Spleen (tissue), 11 donors: ENCODE data around the gene CFLAR. TPM values are rescaled to one million over a fixed set of nuclear protein-coding genes. Genes with fewer than 3 reads are reported as not detected.

Experiments
- DNase-seq: peaks from one replicate; pipeline ENCODE4 v3.0.0-alpha.2; 2020
- H3K27ac ChIP-seq, 8 donors: fragments of 200-600 bp; sonication (generic) in 7 of 8; 1 replicate in 4 of 8; 2 replicates in 4 of 8; pipeline versions ENCODE4 v1.5.0 to v1.8.0; 2016 to 2021; ENCODE audit warnings: inconsistent platforms in 4 of 8, mild to moderate bottlenecking in 4 of 8, moderate library complexity in 1 of 8
- H3K27me3 ChIP-seq, 7 donors: fragments of 200-600 bp; sonication (generic) in 6 of 7; replicated peaks in 1 of 7; 1 replicate in 4 of 7; 2 replicates in 3 of 7; pipeline versions ENCODE4 v1.5.0 to v1.8.0; 2016 to 2021; ENCODE audit warnings: inconsistent platforms in 3 of 7, mild to moderate bottlenecking in 1 of 7
- H3K36me3 ChIP-seq, 6 donors: fragments of 200-600 bp; sonication (generic) in 5 of 6; 1 replicate in 4 of 6; 2 replicates in 2 of 6; pipeline versions ENCODE4 v1.5.0 to v1.8.0; 2016 to 2021; ENCODE audit warnings: inconsistent platforms in 2 of 6
- H3K4me1 ChIP-seq, 6 donors: fragments of 200-600 bp; sonication (generic) in 5 of 6; 1 replicate in 3 of 6; 2 replicates in 3 of 6; pipeline versions ENCODE4 v1.5.0 to v1.8.0; 2016 to 2021; ENCODE audit warnings: inconsistent platforms in 3 of 6
- H3K4me3 ChIP-seq, 8 donors: fragments of 200-600 bp; sonication (generic) in 7 of 8; 1 replicate in 4 of 8; 2 replicates in 4 of 8; pipeline versions ENCODE4 v1.5.0 to v1.8.0; 2016 to 2021; ENCODE audit warnings: inconsistent platforms in 4 of 8, mild to moderate bottlenecking in 4 of 8, moderate library complexity in 2 of 8
- H3K9me3 ChIP-seq, 8 donors: fragments of 200-600 bp; sonication (generic) in 7 of 8; 1 replicate in 4 of 8; 2 replicates in 4 of 8; pipeline versions ENCODE4 v1.5.0 to v1.8.0; 2016 to 2021; ENCODE audit warnings: inconsistent platforms in 4 of 8
- POLR2A ChIP-seq, 3 donors: fragments of 450-650 bp; IDR thresholded peaks; one replicate each; pipeline ENCODE4 v1.5.1; 2017; ENCODE audit warnings: antibody characterized with exemption in 3 of 3, mild to moderate bottlenecking in 1 of 3
- POLR2AphosphoS5 ChIP-seq, 3 donors: sonication (generic); formaldehyde crosslinking; IDR thresholded peaks; one replicate each; pipeline ENCODE4 v1.5.1; 2017; ENCODE audit warnings: antibody characterized with exemption in 3 of 3
- WGBS, 5 donors: extraction: QIAGEN DNeasy Blood & Tissue Kit in 3 of 5; methylation state at CpG; one replicate each; pipeline versions ENCODE4 v1.1.5 to v1.1.7; 2013 to 2018; 5-methylcytosine and 5-hydroxymethylcytosine counted together
- intact Hi-C: fragments of 100-400 bp; cut with DNase I; formaldehyde crosslinking; loops from one replicate; pipeline ENCODE4 v1.15.0; 2023; ENCODE audit warnings: low total_unique reads
- polyA plus RNA-seq, 3 donors: library from polyadenylated mRNA; stranded (reverse); fragments of 200-250 nt; gene quantifications; one replicate each; pipeline ENCODE4 v1.2.1, GENCODE V29; 2013
- total RNA-seq, 7 donors: library from RNA; depleted of rRNA in 3 of 7; stranded (reverse); fragments of >200 nt in 3 of 7; fragmentation: NEBNext Ultra II Directional in 4 of 7; extraction: Animal tissue kit (Norgen Biotek cat#: 25700) in 4 of 7; gene quantifications; one replicate each; pipeline versions ENCODE4 v1.1.0 to v1.2.1, GENCODE V29; 2016 to 2021
- TF ChIP-seq, protein P1 (sequence below), 11 experiments: fragments of 200-600 bp in 7 of 11; fragments of 450-650 bp in 4 of 11; sonication (generic) in 4 of 11; IDR thresholded peaks in 8 of 11; conservative IDR thresholded peaks in 3 of 11; 1 replicate in 7 of 11; 2 replicates in 4 of 11; pipeline versions ENCODE4 v1.4.0 to v1.8.0; 2016 to 2021; ENCODE audit warnings: antibody characterized with exemption in 11 of 11, inconsistent platforms in 4 of 11, mild to moderate bottlenecking in 1 of 11
- donor health status: healthy with polysubstance abuse.
- donor health status: DM: no; HTN: no; CAD: no; lungs with moderate emphysema.
- donor health status: DM: no; HTN: no; CAD: no.
- donor health status: Bipolar disorder and iron deficiency.
- donor health status: healthy.
- donor health status: DM: no; HTN: no; CAD: no.
- donor health status: DM: yes; HTN: yes; CAD: no.

The CFLAR gene
- total and polyA plus RNA-seq, 10 donors = 64.0 to 511 (median 360) TPM

GRCh38 chr2:201200345-201200744 lies 84.4 kb downstream of the CFLAR start:
- Histone ChIP-seq H3K27me3 (no peaks in the 10 kb centered on the region), H3K27ac (no peak overlapping the region), H3K9me3 (no peaks in the 10 kb centered on the region), H3K36me3 (peaks cover 0 to 99% (median 49%) of the 10 kb centered on the region in 6 donors), H3K4me3 (no peak overlapping the region), H3K4me1 (peaks cover 3 to 62% (median 33%) of the 10 kb centered on the region in 6 donors)
- 87 to 96% (median 92%) methylated on average over 8 of the region's 8 CpGs for WGBS, 5 donors
- intact Hi-C loops = no loop called here
- DNase-seq = no peak
- TF ChIP-seq POLR2AphosphoS5 (IDR thresholded peaks at IDR 0.05) (no peak), POLR2A (IDR thresholded peaks at IDR 0.05) (no peak)
- TF ChIP-seq, protein P1, sequence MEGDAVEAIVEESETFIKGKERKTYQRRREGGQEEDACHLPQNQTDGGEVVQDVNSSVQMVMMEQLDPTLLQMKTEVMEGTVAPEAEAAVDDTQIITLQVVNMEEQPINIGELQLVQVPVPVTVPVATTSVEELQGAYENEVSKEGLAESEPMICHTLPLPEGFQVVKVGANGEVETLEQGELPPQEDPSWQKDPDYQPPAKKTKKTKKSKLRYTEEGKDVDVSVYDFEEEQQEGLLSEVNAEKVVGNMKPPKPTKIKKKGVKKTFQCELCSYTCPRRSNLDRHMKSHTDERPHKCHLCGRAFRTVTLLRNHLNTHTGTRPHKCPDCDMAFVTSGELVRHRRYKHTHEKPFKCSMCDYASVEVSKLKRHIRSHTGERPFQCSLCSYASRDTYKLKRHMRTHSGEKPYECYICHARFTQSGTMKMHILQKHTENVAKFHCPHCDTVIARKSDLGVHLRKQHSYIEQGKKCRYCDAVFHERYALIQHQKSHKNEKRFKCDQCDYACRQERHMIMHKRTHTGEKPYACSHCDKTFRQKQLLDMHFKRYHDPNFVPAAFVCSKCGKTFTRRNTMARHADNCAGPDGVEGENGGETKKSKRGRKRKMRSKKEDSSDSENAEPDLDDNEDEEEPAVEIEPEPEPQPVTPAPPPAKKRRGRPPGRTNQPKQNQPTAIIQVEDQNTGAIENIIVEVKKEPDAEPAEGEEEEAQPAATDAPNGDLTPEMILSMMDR (IDR thresholded peaks at IDR 0.05 in 8 of 11, conservative IDR thresholded peaks at IDR 0.05 in 3 of 11) = no peak

DNA sequence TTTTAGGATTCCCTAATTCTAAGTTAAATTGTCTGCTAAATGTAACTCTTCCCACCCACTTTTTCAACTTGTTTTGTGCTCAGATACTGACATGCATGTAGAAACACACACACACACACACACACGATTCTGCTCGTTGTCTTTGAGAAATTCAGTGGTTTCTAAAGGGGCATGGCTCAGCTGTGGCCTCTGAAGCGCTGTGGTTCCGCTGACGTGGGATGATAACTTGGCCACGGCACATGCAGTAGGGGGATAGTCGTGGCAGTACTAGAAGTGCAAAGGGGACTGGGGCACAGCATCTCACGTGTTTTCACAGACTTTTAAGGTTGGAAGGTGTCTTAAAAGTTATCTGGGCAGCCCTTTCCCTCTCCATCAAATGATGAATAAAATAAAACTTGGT lies 85.4 kb downstream of the CFLAR start:
- Histone ChIP-seq H3K36me3 (peaks cover 0 to 98% (median 42%) of the 10 kb centered on the region in 6 donors), H3K4me3 (no peak overlapping the region), H3K27ac (no peak overlapping the region), H3K9me3 (no peaks in the 10 kb centered on the region), H3K27me3 (no peaks in the 10 kb centered on the region), H3K4me1 (peaks cover 3 to 62% (median 26%) of the 10 kb centered on the region in 6 donors)
- 79 to 89% (median 84%) methylated on average over 8 of the region's 8 CpGs for WGBS, 5 donors
- no peak for TF ChIP-seq POLR2A (IDR thresholded peaks at IDR 0.05)
- TF ChIP-seq, protein P1 (IDR thresholded peaks at IDR 0.05 in 8 of 11, conservative IDR thresholded peaks at IDR 0.05 in 3 of 11) = no peak
- TF ChIP-seq POLR2AphosphoS5 (IDR thresholded peaks at IDR 0.05) = no peak
- DNase-seq = no peak
- intact Hi-C loops = no loop called here

GRCh38 chr2:201203916-201204654 lies 88.1 kb downstream of the CFLAR start:
- WGBS, 5 donors = 81 to 93% (median 87%) methylated on average over 6 of the region's 6 CpGs
- TF ChIP-seq POLR2A (IDR thresholded peaks at IDR 0.05) = no peak
- TF ChIP-seq POLR2AphosphoS5 (IDR thresholded peaks at IDR 0.05) = peak in 2 of 3 donors; percentile 39 to 41
- no peaks in the 10 kb centered on the region for H3K9me3 ChIP-seq
- peaks cover 3 to 51% (median 29%) of the 10 kb centered on the region in 6 donors for H3K4me1 ChIP-seq
- intact Hi-C loops = no loop called here
- peak overlapping the region in 5 of 8 donors; percentile 5 to 52 (median 34) for H3K27ac ChIP-seq
- no peak overlapping the region for H3K4me3 ChIP-seq
- H3K27me3 ChIP-seq = no peaks in the 10 kb centered on the region
- DNase-seq = no peak
- H3K36me3 ChIP-seq = peaks cover 0 to 87% (median 31%) of the 10 kb centered on the region in 6 donors

GRCh38 chr2:201204655-201205514 lies 88.9 kb downstream of the CFLAR start:
- no peak overlapping the region for H3K4me3 ChIP-seq
- no peaks in the 10 kb centered on the region for H3K27me3 ChIP-seq
- H3K9me3 ChIP-seq = no peaks in the 10 kb centered on the region
- peak overlapping the region in 5 of 8 donors; percentile 5 to 52 (median 34) for H3K27ac ChIP-seq
- WGBS, 5 donors = 83 to 85% (median 84%) methylated on average over 9 of the region's 9 CpGs
- peaks cover 3 to 51% (median 29%) of the 10 kb centered on the region in 6 donors for H3K4me1 ChIP-seq
- intact Hi-C loops = no loop called here
- no peak for DNase-seq
- TF ChIP-seq POLR2AphosphoS5 (IDR thresholded peaks at IDR 0.05) = no peak
- TF ChIP-seq, protein P1 (IDR thresholded peaks at IDR 0.05 in 8 of 11, conservative IDR thresholded peaks at IDR 0.05 in 3 of 11) = no peak
- no peak for TF ChIP-seq POLR2A (IDR thresholded peaks at IDR 0.05)
- peaks cover 0 to 87% (median 31%) of the 10 kb centered on the region in 6 donors for H3K36me3 ChIP-seq
